Stimulated activated naive CD4-positive, alpha-beta T cell treated with Interleukin-2 at 50 U/mL for 16 hours (primary cell): ENCODE measurements around the gene RPS6KA6.

Experiments
- DNase-seq: peaks from one replicate; lab custom pipeline; 2025; lab: John Stamatoyannopoulos, UW

Gene RPS6KA6

DNA sequence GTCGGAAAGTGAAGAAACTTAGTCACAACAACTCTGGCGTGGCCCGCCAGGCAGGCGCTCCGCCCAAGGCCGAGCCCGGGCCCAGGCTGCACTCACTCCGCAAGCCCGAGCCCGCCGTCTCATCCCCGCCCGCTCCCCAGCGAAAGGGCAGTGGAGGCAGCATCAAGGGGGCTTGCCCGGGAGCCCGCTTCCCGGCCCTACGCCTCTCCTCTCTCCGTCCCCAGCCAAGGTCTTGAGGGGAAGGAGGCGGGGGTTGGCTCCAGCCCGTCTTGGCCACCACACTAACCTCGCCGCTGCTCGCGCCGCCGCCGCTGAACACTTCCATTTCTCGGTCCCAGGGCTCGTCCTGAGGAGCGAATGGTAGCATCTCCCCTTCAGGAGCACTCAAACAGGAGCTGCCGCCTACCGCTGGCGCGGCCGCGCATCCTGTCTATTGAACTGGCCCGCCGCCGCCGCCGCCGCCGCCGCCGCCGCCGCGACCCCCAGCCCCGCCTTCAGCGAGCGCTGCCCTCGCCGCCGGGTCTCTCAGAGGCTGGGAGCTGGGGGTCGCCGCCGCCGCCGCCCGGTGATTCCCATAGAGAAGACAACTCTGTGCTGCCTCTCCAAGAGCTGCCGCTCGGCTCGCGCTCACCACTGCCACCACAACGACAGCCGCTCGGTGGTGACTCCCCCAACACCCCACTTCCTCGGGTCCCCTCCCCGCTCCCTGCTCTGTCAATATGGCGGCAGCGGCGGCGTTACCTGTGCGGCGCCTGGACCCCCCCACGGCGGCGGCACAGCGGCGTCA, at the start of gene RPS6KA6:
RPS6KA6 (minus strand) TSS at position 667 of the 787 bp plus-strand sequence; CDS start at position 367, 300 bp downstream.
- DNase-seq: no peak

DNA sequence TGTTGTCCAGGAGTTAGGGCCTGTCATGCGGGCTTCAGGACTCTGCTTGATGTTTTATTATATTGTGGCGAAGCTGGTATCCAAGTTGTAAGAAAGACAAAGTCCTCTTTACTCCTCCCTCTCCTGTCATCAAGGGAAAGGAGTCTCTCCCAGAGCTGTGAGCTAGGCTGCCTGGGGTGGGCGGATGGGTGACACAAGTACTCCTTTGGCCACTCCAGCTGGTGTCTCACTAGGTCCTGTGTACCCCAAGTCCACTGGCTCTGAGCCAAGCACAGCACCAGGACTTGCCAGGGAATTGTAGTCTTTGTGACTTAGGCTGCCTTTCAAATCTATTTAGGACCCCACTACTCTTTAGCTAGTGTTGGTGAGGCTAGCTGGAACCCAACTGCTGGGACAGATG, 36.7 kb upstream of the RPS6KA6 start:
- DNase-seq: no peak

DNA sequence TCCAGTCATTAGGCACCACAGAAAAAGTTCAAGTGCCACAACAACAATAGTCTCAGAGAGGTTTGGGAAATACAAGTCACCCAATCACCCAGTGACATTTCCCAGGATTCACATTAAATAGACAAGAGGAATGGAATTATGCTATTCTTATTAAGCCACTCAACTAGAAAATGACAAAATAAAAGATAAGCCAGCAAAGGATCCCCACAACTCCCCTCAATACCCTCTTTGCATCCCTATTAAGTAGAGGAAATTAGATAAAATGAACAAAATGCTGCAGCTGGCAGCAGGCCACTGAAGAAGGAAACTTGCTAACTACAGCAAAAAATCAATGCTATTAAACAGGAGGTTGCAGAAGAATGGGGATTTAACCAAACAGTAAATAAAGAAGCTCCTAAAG, 35.3 kb upstream of the RPS6KA6 start:
- no peak for DNase-seq

DNA sequence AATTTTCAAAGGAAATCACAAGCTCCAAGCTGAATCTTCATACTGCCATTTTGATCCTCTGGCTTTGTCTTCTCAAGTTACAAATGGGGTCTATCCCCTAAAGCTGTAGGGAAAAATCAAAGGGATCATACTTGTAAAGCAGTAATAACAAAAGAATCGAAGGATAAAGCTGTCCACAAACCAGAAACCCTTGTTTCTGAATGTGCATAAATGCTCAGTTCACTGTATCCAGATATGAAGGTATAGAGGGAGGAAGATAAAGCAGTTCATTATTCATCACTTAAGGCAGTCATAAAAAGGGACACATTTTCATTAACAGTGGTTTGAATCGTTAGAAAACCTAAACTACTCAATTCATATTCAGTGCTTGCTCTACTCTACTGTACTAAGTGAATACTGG, 33.2 kb upstream of the RPS6KA6 start:
- no peak for DNase-seq

DNA sequence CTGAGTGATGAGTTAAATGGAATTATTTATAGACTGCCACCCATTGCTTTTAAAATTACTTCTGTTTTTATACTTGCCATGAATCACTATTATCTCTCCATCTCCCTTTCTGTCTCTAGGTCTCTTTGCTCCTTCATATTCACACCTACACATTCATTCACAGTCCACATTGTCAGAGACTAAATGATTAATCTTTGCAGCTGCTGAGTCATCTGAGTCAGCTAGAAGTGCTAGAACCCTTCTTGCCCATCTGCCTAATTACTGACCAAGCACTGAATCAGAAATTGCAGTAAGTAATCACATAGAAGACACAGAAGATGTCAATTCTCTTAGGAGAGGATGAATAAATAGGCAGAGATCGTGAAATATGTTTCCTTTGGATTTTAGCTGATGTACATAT, 31.6 kb upstream of the RPS6KA6 start:
- no peak for DNase-seq

DNA sequence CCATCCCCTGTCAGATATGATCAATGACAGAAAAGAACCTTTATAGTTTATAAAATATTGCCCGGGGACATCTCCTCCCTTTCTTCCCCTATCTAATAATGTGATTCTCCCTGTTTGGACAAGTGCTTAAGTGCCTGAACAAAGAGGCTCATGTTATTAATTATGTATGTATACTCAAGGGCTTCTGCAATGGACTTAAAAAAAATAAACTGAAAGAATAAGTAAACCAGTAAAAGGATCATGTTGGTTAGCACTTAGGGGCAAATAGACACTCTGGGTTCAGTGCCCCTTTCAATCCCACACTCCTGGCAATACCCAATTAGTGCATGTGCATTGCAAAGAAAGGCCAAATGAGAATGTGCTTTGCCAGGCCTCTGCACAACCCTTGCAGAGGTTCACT, 30.7 kb upstream of the RPS6KA6 start:
- DNase-seq: no peak

DNA sequence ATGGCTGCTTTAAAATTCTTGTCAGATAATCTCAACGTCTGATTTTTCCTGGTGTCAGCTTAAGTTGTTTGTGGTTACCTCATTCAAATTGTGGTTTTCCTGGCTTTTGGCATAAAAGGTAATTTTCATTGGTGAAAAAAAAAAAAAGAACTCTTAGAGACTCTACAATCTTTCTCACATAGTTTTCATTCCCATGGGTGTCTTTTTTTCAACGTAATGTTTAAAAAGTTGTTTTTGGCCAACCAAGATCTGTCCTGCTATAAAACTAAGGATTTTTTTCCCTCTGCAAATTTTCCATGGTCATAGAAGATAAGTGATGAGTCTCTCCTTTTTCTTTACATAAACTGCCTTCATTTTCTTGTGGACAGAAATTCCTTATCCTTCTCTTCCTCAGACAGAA, 28.9 kb upstream of the RPS6KA6 start:
- DNase-seq: no peak

DNA sequence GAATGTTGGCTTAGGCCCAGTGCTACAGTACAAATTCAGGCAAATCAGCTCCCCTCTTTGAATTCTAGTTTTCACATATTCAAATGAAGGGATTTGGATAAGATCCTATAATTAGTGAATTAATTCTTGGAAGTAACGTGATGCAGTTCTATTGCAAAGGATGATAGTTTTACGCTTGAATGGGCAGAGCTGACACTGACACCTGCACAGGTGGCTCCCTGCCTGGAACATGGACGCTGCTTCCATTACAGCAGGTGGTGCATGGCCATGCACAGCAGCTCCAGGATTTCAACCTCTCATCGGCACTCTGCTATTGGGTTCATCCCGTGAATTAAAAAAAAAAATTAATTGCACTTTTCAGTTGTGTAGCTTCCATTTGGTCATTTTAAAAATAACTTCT, 28.4 kb upstream of the RPS6KA6 start:
- DNase-seq: no peak

DNA sequence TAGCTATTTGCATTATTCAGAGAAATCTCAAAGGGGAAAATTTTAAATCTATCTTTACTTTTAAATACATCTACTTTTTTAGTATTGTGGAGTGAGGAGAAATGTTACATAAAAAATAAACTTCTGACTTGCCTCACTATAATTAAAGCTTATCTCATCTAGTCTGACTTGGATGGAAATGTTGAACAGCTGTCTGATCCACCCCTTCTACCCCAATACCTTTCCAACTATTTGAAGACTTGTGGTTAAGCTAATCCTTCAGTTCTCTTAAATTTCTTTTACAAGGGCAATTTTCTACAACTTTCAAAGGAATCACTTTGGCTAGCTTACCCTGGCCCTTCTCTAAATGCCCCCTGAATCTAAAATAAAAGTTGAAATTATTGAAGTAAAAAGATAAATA, 17.3 kb upstream of the RPS6KA6 start:
- no peak for DNase-seq

DNA sequence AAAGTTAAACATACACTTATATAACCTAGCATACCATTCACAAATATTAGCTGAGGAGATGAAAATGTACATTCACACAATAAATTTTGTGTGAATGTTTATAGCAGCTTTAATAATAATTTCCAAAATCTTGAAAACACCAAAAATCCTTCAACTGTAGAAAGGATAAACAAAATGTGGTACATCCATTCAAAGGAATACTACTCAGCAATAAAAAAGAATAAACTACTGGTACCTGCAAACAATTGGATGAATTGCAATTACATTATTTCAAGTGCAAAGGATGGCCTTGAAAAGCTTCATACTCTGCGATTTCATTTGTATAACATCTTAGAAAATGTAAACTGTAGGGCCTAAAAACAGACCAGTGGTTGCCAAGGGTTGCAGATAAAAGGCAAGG, 11.7 kb upstream of the RPS6KA6 start:
- DNase-seq: no peak

DNA sequence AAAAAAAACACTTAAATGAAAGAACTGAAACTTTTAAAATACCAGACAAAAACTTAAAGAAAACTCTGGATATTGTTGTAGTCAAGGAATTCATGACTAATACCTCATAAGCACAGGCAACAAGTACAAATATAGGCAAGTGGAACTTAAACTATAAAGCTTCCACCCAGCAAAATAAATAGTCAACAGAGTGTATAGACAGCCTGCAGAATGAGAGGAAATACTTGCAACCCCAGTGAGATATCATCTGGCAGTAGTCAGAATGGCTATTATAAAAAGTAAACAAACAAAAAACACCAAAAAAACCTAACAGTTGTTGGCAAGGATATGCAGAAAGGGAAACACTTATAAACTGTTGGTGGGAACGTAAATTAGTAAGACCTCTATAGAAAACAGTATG, 9.6 kb upstream of the RPS6KA6 start:
- no peak for DNase-seq

DNA sequence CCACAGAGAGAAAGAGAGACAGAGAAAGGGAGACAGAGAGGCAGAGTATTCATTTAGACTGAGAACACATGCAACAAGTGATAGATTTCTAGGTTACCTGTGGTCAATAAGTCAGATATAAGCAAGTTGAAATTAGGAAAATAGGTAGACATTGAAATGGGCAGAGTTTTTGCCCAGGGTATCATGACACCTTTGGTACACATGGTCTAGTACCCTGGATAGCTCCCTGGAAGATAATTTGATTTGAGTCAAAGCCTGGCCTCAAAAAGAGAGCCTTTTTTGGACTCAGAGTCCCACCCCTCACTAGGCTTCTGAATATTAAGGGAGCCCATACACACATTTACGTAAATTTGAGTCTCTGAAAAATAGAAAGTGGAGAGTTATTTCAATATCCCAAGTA, 4.0 kb upstream of the RPS6KA6 start:
- no peak for DNase-seq

DNA sequence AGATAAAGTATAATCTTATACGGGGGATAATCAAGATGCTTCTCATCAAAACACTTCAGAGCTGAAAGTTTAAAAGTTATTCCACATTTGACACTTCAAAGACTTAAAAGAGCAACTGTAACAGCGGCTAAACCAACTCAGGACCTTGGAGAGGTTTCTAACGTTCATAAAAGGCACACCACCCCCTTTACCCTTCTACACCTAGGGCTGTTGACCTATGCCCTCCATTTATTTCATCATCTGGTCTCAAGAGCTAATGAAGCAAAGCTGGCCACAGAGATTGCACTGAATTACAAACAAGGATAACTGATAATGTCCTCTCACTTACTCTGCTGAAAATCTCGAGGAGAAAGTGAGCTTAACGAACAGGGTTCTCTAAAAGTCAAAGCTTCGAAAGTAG, 1.1 kb upstream of the RPS6KA6 start:
- DNase-seq: no peak

DNA sequence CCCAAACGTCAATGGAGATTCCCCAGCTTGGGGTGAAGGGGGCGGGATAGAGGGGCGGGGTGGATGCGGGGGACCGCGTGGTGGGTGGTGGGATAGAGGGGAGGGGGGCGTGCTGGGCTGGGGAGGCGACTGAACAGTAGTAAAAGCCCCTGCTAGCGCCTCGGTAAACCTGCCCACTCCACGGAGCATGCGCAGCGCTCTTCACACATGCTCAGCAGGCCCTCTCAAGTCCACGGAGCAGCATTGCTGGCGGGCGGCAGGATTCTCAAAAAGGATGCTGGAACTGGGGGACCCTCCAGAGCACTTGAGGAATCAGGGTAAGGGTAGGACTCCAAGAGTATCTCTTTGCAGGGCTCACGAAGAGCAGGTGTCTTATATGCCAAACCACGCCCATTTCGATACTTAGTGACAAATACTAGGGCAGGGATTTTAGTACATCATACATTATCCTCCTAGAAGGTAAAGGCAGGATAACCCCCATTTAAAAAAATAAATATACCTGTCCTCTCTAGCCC, 378 bp upstream of the RPS6KA6 start:
- DNase-seq: no peak

DNA sequence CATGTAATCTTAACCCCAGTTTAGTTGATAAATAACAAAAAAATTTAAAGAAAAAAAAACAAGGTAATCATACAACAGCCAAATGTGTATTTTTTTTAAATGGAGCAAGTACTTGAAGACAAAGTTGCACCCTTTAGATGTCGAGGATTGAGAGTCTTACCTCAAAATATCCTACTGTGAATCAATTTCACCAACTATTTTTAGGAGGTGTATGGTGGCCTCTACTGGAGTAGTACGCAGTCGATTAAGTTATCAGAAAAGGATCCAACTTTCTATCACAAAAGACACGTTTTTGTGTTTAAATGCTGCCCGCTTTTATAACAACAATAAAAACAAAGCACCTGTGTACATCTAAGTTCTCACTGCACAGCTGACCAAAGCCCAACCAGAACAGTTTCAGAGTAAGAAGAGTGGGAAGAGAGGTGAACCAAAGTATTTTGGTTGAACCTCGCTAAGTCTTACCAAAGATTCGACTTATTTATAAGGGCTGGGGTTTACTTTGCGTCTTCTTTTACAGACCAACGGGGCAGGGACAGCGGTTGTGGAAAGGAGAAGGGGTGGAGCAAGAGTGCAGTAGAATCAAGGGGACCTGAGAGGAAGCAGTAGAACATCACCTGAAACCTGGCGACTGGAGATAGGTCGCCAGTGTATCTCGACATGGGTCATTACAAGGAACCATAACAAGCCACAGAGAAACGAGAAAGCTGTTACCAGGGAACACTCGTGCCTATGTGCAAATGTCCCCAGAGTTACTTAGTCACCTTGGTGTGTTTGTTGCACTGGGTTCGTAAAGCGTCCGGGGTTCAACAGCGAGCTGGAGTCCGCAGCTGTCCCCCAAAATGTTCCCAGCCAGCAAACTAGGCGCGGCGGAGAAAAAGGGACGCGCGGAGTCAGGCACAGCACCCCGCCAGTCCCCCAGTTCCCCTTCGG, 1.1 kb downstream of the RPS6KA6 start:
- DNase-seq: no peak

DNA sequence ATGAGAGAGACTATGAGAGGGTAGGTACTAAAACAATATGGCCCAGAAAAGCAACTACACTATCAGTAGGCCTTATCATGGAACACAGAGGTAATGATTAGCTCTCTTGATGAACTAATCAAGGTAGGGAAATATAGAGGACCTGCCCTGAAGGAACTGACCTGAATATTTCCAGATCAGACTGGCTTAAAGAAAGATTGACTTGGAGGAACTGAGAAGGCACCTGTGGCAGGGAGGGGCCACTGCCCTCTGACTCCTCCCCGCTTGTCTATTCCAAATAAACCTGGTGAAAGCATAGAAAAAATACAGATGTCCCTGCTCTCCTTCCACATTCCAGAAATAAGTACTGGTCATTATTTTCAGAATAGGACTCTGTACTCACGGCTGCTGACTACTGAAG, 5.5 kb downstream of the RPS6KA6 start:
- DNase-seq: no peak

DNA sequence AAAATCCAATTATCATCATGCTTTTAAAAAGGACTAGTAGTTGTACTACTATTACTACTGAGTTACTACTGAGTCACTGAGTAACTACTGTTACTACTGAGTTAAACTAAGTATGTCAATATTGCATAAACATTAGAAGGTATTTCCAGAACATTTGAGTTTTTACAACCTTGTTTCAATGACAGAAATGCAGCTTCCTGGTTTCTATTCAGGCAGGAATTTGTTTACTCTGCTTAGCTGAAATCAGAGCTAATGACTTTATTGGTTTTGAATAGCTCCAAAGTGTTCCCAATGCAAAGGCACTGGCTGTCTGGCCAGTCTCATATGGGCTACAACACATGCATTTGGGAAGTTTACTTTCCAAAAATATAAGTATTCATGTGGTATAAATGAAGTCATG, 12.0 kb downstream of the RPS6KA6 start:
- DNase-seq: no peak

DNA sequence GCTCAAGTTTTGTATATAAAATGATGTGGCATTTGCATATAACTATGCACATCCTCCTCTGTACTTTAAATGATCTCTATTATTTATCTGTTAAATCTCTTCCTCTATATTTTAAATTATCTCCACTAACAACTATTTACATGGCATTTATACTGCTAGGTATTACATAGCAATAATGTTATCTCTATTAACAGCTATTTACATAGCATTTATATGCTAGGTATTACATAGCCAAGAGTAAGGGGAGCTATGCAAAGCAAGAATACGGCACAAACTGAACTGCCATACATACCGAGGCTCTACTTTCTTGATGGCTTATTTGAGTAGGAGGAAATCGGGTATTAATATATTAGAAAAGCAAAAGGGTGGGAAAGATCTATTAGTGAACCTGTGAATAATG, 12.7 kb downstream of the RPS6KA6 start:
- DNase-seq: no peak

DNA sequence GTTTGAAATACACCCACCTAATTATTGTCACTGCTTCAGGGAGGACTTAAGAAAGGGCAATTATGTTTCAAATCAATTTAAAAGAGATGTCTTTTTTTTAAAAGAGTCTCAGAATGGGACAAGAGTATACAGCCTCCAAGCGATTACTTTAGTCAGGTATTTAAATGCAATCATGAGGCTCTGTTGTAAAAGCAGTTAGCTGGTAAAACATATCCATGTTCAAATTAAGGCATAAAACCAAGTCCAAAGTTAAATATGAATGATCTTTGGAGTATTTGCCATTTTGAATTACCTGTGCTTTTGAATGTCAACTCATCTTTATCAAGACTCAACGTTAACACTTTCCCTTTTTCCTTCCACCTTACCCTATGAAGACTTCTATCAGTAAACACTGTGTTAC, 13.7 kb downstream of the RPS6KA6 start:
- no peak for DNase-seq

DNA sequence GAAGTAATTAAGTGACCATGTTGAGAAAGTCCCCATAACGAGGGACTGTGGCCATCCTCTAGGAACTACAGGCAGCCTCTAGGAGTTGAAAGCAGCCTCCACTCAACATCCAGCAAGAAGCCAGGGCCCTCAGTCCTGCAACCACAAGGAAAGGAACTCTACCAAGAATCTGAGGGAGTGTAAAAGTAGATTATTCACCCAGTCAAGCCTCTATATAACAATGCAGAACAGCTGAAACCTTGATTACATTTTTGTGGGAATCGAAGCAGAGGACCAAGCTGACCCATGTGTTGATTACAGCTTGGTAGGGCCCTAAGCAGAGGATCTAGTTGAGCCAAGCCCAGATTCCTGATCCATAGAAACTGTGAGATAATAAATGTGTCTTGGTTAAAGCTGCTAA, 17.1 kb downstream of the RPS6KA6 start:
- DNase-seq: no peak

DNA sequence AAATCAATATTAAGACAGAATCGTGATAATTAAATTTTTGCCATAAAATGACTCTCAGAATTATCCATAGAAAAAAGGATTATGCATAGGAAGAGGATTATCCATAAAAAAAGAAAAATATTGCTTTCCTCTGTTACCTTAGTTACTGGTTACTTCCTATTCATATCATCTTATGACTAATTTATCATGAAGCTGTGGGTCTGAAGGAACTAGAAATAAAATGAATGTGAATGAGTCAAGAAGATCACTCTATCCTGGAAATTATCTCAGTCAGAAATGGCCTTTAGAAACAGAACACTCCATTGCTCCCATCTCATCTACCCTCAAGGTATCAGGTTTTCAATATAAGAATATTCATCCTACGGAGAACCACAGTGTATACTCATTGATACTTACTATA, 19.4 kb downstream of the RPS6KA6 start:
- no peak for DNase-seq

DNA sequence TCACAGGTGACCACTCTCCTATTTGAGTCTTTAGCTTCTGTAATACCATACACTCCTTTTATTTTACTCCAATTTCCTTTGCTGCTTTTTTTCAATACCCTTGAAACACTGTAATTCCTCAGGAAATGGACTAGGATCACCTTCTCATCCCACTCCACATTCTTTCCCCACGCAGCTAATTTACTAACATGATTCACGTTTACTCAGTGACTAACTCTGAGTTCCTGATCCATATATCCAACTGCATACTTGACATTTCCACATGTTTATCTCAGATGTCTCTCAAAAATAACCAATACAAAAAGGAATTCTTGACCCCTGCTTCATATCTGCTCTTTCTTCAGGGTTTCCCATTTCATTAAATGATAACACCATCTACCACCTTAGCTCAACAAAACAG, 19.9 kb downstream of the RPS6KA6 start:
- no peak for DNase-seq

DNA sequence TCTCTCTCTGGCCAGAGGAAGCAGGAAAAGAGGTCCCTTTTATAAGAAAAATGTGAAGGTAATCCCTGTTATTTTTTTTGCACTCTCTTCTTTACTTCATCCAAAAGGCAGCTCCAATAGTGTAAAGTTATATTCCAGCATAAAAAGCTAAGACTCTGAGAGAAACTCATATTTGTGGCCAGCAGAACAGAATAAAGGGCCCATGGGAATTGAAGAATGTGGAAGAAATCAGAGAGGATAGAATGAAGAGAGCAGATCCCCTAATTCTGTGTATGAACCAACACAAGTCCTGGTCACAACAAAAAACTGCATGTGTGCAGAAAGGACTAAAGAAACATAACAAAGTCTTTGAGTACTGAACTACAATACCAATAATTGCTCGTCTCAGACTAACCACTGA, 22.3 kb downstream of the RPS6KA6 start:
- DNase-seq: no peak
